NCI-H226 (cell line): ENCODE results near the gene MAPK8.
"Not testable (repeated sequence)": the region's sequence is repeated elsewhere in the genome, so short reads cannot be mapped to it uniquely, and the experiment has no call there.

Source experiments
- DNase-seq: peaks from one replicate; pipeline ENCODE4 v3.0.0-alpha.2; 2015

Gene MAPK8

DNA sequence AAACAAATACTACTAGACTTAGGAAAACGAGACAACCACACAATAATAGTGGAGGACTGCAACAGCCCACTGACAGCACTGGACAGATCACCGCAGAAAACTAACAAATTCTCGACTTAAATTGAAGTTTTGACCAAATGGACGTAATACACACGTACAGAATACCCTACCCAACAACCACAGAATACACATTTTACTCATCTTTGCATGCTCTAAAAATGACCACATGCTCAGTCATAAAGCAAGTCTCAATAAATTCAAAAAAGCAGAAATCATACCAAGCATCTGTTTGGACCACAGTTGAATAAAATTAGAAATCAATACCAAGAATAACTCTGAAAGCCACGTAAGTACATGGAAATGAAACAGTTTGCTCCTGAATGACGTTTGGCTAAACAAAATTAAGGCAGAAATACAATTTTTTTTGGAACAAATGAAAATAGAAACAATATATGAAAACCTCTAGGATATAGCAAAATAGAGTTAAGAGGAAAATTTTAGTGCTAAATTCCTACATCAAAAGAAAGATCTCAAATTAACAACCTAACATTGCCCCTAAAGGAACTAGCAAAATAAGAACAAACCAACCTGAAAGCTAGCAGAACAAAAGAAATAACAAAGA, 30.6 kb downstream of the MAPK8 start:
- no peak for DNase-seq

DNA sequence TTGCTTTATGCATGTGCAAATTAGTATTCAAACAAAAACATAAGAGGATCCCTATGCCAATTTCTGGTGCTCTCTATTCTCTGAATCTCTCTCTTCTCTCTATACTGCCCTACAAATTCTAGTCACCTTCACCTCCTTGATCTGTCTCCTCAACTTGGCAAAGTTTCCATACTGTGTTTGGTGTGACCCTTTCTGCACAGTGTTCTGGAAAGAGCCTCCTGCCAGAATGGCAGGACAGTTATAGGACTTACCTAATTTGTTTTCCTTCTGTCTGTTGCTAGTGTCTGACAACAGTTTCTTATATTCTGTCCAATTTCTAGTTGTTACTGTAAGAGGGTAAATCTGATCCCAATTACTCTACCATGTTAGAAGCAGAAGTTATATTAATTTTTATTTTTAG, 34.3 kb downstream of the MAPK8 start:
- no peak for DNase-seq

DNA sequence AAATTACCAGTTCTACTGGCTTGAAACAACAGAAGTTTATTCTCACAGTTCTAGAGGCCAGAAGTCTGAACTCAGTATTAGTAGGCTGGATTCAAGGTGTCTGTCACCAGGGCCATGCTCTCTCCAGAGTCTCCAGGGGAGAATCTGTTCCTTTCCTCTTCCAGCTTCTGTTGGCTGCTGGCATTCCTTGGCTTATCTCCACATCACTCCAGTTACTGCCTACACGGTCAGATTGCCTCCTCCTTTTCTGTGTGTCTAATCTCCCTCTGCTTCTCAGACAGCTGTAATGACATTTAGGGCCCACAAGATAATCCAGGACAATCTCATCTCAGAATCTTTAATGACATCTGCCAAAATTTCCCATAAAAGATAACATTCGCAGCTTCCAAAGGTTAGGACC, 36.6 kb downstream of the MAPK8 start:
- no peak for DNase-seq

DNA sequence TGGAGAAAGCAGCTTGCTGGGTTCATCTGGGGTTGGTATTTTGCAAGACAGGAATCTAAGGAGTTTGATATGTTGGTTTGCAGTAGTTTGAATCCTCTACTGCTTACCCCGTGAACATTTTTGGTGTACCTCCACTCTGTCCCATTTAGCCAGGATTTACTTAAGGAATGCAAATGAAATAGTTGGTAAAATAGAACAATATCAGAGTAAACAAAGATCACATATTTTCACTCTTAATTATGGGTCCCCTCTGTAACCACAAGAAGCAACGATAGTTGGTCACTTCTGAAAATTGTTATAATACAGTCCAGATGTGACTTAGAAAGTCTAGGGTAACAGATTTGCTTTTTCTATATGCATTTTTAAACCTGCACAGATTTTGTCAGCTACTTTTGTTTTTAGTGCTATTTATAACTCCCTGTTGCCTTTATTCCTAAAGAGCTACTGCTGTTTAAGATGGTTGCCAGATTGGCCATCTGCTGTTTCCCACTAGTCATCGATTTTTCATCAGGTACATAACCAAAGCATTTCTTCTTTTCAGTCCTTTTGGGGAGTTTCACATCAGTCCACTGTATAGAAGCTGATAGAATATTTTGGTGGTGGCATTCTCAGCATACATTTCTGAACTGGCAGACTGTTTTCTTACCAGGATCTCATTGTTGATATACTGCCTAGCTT, 37.6 kb downstream of the MAPK8 start:
- DNase-seq = no peak

DNA sequence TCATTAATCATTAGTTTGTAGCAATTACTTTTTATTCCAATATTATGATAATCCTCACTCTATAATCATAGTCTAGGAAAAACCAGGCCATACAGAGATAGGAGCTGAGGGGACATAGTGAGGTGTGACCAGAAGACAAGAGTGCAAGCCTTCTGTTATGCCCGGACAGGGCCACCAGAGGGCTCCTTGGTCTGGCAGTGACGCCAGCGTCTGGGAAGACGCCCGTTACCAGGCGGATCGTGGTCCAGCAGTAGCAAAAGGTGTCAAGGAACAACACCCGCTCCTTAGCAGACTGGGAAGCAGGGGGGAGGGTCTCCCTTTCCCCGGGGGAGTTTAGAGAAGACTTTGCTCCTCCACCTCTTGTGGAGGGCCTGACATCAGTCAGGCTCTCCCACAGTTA, 39.8 kb downstream of the MAPK8 start:
- not testable (repeated sequence) for DNase-seq

DNA sequence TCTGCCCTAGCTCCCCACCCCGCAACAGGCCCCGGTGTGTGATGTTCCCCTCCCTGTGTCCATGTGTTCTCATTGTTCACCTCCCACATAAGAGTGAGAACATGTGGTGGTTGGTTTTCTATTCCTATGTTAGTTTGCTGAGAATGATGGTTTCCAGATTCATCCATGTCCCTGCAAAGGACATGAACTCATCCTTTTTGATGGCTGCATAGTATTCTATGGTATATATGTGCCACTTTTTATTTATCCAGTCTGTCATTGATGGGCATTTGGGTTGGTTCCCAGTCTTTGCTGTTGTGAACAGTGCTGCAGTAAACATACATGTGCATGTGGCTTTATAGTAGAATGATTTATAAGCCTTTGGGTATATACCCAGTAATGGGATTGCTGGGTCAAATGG, 41.1 kb downstream of the MAPK8 start:
- not testable (repeated sequence) for DNase-seq

DNA sequence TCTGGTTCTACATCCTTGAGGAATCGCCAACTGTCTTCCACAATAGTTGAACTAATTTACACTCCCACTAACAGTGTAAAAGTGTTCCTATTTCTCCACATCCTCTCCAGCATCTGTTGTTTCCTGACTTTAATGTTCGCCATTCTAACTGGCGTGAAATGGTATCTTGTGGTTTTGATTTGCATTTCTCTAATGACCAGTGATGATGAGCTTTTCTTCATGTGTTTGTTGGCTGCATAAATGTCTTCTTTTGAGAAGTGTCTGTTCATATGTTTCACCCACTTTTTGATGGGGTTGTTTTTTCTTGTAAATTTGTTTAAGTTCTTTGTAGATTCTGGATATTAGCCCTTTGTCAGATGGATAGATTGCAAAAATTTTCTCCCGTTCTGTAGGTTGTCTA, 41.5 kb downstream of the MAPK8 start:
- not testable (repeated sequence) for DNase-seq

DNA sequence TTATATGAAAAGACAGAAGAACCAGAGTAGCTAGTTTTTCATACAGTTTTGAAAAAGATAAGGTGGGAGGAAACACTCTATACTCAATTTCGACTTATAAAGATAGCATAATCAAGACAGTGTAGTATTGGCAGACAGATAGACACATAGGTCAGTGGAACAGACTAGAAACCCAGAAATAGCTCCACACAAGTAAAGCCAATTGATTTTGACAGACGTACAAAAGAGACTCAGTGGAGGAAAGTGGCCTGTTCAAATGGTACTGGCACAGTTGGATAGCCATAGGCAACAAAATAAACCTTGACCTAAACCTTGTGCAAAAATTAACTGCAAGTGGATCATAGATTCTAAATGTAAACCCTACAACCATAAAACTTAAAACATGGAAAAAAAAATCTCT, 46.8 kb downstream of the MAPK8 start:
- no peak for DNase-seq

DNA sequence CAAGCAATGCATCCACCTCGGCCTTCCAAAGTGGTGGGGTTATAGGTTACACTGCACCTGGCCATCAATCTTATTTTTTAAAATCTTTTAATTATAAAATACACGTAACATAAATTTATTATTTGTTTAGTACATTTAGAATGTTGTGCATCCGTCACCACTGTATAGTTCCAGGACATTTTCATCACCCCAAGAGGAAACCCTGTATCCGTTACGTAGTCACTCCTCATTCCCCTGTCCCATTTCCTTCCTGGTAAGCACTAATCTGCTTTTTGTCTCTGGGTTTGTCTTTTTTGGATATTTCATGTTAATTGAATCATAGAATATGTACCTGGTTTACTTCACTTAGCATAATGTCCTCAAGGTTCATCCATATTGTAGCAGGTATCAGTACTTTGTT, 51.2 kb downstream of the MAPK8 start:
- DNase-seq = no peak

DNA sequence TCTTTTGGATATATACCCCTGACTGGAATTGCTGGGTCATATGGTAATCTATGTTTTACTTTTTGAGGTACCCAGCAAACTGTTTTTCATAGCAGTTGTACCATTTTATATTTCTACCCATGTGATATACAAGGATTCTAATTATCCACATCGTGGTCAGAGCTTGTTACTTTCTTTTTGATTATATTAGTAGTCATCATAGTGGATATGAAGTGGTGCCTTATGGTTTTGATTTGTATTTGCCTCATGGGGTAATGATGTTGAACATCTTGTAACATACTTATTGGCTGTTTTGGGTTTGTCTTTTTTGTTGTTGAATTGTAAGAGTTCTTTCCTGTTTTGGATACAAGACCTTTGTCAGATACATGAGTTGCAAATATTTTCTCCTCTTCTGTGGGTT, 51.7 kb downstream of the MAPK8 start:
- DNase-seq = no peak

DNA sequence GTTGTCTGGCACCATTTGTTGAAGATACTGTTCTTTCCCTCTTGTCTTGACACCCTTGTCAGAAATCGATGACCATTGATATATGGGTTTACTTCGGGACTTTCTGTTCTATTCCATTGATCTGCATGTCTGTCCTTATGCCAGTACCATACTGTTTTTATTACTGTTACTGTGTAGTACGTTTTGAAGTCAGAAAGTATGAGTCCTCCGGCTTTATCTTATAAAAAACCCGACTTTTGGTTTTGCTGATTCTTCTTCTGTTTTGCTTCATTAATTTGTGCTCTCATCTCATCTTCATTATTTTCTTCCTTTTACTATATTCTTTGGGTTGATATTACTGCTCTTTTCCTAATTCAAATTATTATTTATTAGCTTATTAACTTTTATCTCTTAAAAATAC, 52.4 kb downstream of the MAPK8 start:
- DNase-seq = no peak

DNA sequence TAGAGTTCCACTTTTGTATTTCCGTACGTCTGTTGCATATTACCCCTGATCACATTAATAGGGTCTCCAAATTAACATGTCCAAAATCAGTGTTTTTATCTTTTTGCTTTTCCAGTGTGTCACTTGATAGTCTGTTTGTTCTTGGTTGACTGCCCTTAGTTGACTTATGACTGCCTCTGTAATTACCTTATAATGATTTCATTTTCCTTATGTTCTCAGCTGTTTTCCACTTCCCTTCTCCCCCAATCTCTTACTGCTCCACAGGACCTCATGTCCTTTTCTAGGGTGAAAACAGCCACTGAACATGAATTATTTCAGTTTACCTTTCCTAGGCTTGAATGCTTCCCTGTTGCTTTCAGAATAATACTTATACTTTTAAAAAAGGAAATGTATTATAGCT, 54.7 kb downstream of the MAPK8 start:
- no peak for DNase-seq

DNA sequence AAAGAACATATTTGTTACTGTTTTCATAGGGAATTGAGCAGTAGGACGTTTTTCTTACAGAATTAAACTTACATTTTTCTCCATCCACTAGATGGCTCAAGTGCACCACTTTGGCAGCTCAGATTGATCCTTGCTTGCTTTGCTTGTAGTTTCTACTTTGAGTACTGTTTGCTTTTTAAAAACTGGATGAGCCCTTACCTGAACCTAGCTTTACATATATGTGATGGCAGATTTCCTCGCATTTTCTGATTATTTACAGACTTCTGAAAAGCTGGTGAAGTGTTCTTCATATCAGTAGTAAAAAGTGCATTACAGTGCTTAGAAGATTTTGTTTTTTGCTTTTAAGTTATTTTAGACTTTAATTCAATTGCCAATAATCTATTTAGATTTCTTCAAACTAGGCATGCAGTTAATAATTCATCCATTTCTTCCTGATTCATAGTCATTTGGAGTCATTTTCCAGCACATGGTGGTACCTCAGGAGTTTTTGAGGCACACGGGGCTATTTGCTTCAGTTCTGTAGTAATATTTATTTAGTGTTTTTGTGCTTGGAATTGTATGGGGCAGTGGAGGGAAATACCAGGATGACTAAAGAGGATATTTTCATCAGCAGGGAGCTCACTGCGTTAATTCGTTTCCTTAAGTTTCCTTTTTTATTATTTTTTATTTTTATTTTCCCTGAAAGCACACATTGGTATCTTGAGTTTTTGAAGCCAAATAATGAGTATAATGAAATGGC, 57.3 kb downstream of the MAPK8 start:
- DNase-seq = peak; percentile 38

DNA sequence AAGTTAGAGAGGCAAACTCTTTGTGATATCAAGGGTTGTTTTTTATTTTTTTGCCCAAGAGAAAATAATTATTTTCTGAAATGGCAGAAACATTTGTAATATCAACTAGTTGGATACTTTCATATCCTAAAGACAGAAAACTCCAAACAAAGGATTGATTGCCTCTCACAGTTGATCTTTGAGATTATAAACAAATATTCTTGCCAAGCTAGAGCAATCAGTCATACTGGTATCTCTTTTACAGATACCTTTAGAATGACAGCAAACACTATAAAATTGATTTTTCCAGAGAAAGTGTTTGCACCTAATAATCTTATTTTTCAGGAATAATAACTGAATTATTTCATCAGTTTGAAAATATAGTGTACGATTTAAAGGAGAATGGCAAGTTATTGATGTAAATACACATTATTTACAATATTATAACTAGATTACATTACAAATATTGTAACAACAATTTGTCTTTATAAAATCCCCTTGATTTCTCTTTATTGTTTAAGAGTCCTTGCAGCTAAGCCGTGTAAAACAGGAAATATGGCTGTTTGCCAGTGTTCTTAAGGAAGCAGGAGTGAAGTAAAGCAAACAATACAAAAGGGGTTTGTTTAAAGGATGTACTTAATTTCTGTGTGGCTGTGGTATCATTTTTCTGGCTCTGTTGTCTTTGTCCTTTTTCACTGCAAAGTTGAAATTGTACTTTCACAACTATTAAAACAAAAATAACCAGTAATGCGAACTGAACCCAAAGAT, 58.4 kb downstream of the MAPK8 start:
- no peak for DNase-seq

DNA sequence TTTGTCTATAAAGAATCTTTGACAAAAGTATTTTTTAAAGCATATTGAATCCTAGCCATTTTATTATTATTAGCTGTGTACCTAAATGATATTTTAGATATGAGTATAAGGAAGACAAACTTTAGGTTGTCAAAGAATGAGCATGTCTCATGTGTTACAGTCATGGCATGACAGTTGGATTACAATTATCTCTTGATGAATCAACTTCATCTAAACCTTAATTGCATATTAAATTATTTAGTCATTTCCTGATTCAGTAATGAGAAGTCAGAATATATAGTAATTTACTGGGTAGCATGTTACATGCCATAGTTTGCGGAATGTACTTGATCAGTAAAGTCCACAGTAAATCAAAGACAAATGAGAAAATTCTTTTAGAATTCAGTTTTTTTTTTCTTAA, 59.2 kb downstream of the MAPK8 start:
- DNase-seq = no peak

DNA sequence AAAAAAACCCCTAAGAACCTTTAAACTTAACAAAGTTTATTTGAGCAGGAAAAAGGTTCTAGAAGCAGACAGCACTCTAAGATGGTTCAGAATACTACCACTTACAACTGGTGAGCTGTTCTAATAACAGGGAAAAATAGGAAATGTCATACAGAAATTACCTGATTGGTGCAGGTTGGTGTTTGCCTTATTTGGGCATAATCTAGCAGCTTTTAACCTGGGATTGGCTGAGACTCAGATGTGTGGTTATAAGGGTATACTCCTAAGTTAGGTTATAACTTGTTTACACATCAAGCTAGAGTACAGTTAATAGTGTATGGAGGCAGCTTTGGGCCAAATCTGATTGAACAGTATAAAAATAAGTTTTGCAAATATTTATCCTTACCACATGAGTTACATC, 59.8 kb downstream of the MAPK8 start:
- no peak for DNase-seq

DNA sequence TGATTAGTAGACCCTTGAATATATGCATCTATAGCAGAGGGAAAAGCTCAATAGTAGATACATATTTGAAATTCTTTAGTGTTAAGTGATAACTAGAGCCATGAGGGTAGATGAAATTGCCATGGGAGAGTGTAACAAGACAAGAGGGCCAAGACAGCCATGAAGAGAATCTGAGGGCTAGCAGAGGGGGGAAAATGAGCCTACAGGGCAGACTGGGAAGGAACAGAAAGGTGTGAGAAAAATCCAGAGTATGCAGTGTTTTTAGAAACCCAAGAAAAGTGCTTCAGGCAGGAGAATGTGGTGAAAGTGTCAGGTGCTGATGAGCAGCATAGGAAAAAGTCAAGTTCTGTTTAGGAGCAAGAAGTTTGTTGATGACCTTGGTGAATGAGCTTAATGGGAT, 63.0 kb downstream of the MAPK8 start:
- no peak for DNase-seq

DNA sequence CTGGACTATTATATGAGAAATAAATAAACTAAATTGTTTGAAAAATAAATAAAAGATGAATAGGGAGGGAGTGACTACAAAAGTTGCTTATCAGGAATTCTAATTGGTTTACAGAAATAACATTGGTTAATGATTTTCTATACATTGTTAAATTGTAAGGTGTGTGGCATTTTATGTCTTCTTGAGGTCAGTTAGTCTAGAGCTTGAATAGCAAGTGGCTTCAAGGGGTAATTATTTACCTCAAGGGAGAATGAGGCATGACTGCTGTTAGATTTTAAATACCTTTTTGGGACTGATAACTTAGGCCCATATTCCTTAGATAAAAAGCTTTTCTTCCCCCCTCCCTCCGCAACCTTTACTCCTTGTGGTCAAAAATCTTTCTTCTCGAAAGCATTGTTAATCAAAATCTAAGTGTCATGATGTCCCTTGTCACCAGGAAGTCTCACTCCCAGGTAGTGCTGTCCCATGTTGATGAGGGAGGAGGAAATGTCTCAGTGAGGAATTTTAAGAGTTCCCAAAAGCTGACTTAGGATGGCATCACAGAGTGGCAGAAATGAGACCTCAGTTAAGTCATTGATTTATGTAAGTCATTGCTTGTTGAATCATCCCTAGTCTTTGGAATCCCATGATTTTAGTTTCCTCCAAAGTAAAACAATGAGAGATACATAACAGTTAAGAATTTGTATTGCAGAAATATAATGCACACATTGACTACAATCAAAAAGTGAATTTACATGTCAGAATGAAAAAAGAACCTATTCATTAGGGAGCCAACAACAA, 71.5 kb downstream of the MAPK8 start:
- no peak for DNase-seq

DNA sequence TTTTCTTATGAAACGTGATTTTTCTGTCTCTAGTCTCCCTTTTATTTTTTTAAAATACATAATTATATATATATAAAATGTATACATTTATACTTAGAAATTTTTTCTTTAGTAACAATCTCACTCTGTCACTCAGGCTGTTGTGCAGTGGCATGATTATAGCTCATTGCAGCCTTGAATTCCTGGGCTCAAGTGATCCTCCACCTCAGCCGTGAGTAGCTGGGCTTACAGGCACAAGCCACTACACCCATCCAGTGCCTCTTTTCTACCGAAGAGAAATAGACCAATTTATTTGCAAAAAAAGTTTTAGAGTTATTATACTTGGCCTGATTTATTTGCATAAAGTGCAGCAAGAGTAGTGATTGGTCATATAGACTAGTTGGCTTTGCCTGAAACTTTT, 72.2 kb downstream of the MAPK8 start:
- DNase-seq = no peak

DNA sequence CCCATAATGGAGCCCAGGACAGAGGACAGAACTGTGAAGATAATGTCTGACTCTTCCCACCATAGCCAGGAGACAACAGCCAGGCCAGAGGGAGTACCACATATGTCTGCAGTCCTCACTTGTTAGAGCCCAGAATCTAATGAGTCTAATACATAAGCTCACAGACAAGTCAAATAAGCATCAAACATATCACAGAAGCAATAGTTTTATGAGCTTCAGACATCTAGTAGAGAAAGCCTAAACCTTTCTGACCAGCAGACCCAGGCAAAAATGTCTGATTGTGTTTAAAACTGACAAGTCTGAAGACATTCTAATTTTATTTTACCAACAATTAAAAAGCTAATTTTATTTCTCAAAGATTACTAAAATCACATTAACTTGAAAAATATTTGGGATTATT, 75.5 kb downstream of the MAPK8 start:
- DNase-seq = no peak

DNA sequence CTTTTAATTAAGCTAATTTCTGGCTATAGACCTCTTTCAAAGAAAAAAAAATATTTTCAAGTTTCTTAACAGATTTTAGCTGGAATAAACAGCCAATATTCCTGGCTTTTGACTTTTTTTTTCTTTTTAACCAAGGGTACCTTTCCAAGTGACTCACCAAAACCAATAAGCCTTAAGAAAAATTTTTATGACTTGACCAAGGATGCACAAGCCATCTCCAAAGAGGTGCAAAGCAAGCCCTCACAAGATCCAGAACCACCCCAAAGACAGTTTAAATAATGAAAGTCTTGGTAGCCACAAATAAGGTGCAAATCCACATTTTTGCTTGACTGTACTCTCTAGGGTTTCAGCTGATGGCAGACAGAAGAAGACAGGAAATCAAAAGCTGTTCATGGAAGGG, 76.5 kb downstream of the MAPK8 start:
- no peak for DNase-seq

DNA sequence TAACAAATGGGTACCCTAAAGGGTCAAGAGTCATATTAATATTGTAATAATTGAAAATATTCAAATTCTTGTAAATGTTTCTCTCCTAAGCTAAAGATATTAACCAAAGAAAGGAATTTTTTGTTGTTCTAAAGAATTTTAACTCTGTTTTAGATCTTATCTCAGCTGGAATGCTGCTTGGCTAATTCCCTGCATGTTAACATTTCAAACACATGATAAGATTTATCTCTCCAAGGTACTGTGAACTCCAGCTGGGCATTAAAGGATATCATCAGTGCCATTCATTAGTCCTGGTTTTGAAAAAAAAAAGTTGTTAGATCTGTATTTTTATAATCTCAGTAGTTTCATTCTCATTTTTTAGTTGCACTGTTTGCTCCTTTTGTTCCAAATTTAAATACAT, 76.9 kb downstream of the MAPK8 start:
- peak; percentile 35 for DNase-seq

DNA sequence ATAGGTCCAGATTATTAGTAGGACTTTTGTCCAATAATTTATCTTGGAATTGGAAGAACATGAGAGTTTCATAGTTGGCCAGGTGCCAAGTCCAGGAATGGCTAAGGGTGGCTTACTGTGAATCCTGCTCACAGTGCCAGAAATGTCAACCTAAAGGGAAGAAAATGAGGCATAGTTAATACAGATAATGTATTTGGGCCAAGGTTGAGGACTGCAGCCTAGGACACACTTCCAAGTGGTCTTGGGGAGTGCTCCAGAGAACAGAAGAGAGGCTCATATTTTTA, 78.2 kb downstream of the MAPK8 start:
- no peak for DNase-seq
